IPS DF 19.7 (cell line): ENCODE measurements around the gene FOXL3.
"Not testable (repeated sequence)": the region's sequence is repeated elsewhere in the genome, so short reads cannot be mapped to it uniquely, and the experiment has no call there.

Source experiments
- DNase-seq: peaks from one replicate; pipeline ENCODE4 v3.0.0-alpha.2; 2013; ENCODE audit warnings: low read depth, low spot score

The FOXL3 gene

GRCh38 chr7:255038-255435 lies 34.9 kb upstream of the FOXL3 start:
- DNase-seq: no peak

DNA sequence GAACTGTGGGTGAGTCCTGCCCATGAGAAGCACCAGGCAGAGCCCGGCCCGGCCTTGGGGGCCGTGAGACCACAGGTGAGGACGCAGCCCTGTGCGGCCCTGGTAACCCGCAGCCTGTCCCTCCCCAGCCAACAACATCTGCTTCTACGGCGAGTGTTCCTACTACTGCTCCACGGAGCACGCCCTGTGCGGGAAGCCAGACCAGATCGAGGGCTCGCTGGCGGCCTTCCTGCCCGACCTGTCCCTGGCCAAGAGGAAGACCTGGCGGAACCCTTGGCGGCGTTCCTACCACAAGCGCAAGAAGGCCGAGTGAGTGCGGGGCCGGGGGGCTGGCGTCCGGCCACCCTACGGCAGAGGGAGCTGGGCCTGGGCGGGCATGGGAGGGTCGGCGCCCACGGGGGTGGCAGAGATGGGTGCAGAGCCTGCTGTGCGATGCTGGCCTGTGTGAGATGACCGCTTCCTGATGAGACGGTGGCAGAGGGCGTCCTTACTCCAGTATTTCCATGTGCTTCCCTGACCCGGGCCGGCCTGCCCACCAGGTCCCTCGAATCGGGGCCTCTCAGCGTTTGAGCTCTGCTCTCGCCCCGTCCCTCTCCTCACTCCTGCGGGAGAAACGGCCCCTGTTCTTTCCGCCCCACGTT lies 34.1 kb upstream of the FOXL3 start:
- DNase-seq: no peak

GRCh38 chr7:256461-256940 lies 33.5 kb upstream of the FOXL3 start:
- no peak for DNase-seq

GRCh38 chr7:256981-257646 lies 32.9 kb upstream of the FOXL3 start:
- no peak for DNase-seq

DNA sequence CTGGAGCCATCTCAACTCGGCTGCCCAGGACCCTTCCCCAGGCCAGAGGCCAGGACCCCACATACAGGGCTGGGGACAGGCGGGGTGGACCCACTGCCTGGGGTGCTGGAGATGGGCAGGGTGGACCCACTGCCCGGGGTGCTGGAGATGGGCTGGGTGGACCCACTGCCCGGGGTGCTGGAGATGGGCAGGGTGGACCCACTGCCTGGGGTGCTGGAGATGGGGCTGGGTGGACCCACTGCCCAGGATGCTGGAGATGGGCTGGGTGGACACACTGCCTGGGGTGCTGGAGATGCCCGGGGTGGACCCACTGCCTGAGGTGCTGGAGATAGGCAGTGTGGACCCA lies 32.4 kb upstream of the FOXL3 start:
- no peak for DNase-seq

- no peak for DNase-seq
Measured at GRCh38 chr7:258476-259190, 31.3 kb upstream of the FOXL3 start.

DNA sequence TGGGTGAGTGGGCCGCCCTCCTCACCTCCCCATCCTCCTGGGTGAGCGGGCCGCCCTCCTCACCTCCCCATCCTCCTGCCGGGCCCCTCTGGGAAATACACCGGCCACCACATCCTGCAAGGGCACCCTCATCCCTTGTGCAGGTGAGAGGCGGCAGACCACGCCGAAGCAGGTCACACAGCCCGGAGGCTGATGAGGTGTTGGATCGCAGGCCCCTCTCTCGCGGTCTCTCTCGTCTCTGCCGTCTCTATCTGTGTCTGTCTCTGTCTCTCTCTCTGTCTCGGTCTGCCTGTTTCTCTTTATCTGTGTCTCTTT lies 30.8 kb upstream of the FOXL3 start:
- DNase-seq: no peak

DNA sequence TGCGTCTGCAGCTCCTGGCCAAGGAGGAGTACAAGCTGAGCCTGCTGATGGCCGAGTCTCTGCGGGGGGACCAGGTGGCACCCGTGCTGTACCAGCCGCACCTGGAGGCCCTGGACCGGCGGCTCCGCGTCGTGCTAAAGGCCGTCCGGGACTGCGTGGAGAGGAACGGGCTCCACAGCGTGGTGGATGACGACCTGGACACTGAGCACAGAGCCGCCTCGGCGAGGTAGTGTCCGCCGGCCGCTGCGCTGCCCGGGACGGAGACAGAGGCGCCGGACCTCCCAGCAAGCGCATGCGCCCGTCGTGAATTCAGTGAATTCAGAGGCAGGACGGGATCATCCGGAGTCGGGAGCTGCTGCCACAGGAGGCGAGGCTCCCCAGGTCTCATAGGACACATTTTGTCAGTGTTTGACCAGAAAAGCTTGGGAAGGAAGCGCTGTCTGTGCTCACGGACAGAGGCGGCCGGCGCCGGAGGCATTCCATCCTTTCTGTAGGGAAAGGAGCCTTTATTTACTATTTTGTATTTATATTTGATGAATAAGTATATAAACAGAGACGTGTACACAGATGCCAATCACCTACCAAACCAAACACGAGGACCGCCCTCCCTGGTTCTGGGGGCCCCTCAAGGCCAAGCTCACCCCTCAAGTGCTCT lies 30.1 kb upstream of the FOXL3 start:
- DNase-seq: no peak

- no peak for DNase-seq
Measured at GRCh38 chr7:260441-261281, 29.3 kb upstream of the FOXL3 start.

DNA sequence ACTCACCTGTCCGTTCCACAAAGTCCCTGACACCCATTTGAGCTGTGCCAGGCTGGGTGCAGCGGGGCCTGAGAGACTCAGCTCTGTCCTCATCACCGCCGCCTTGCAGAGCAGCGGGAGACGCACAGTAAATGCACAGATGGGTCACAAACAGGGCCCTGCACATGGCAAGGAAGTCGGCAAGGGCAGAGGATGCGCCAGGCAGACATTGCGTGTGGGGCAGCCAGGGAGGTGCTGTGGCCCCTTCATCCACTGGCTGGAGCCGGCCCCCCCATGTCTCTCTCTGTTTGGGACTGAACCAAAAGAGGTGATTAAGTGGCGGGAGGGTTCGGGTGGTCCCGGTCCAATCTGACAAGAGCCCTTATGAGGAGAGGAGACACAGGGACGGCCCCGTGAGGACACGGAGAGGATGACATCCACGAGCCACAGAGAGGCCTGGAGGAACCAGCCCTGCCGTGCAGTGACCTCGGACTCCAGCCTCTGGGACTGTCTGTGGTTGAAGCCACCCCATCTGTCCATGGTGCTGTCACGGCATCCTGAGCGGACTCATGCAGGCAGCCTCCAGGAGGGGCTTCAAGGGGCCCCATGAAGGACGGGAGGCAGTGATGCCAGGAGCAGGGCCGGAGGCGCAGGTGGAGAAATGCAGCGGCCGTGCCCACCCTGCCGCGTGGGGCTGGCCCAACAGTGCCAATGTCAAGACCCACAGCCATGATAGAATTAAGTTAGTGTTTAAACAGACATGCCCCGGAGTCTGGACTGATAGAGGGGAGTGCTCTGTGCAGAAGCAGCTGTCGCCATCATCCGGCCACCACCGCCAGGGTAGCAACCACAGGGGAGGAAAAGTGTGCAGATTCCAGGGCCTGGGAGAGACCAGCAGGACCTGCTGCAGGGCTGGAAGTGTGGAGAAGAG lies 28.4 kb upstream of the FOXL3 start:
- no peak for DNase-seq

- DNase-seq: no peak
Measured at GRCh38 chr7:262251-262572, 27.8 kb upstream of the FOXL3 start.

GRCh38 chr7:262631-263311 lies 27.2 kb upstream of the FOXL3 start:
- DNase-seq: not testable (repeated sequence)

GRCh38 chr7:263483-264351 lies 26.3 kb upstream of the FOXL3 start:
- DNase-seq: not testable (repeated sequence)

GRCh38 chr7:264541-265191 lies 25.3 kb upstream of the FOXL3 start:
- DNase-seq: no peak

DNA sequence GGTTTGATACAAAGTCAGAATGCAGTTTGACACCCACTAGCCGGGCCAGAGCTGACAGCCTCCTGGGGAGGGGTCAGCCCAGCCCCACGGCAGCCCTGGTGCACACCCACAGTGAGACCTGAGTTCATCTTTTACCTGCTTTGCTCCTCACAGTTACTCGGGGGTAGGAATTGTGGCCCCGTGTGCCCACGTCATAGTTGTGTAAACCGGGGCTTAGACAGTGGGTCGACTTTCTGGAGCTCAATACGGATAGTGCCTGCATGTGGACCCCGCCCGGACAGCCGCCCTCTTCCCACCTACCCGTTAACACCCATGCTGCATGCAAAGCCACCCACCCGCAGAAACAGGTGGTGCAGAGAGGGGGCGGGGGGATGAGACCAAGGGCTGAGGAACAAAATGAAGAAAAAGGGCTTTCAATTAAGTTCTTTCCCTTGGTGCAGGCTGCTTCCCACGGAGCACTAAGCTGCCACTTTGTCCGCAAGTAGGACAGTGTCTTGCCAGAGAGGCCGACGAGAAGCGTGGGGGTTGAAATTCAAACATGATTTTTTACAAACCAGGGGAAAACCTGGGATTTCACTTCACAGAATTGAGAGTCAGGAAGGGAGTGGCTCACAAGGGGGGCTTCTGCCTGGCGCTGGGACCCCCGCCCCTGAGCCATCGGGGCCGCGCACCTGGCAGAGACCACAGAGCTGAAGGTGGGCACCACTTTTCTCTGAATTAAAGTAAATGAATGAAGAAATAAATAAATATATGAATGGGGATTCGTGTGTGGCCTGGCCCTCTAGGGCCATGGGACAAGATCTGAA lies 24.6 kb upstream of the FOXL3 start:
- DNase-seq: no peak

DNA sequence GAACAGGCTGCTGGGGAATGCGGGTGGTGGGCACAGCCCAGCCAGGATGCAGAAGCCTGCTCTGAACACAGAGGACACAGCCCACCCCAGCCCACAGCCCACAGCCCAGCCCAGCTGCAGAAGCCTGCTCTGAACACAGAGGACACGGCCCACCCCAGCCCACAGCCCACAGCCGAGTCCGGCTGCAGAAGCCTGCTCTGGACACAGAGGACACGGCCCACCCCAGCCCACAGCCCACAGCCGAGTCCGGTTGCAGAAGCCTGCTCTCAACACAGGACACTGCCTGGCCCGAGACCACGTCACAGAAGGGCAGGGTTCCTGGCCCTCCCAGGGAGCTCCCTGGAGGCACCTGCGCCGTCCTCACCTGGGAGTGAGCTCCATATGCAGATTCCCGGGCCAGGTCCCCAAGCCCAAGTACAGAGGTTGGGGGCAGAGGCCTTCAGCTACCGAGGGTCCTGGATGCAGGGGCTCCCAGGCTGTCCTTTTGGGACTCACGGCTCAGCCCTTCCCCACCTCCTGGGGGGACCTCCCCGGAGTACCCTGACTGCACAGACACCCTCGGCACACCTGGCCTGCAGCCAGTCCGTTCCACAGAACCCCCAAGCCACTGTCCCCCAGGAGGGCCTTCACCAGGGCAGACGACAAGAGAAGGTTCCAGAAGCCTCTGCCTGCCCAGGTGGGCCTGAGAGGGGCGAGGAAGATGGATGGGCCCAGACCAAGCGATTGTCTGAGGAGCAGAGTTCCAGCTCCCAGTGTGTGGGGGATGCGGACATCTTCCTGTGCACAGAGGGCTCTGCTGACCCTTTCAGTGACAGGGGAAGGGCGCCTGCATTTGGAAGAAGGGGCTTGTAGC lies 23.7 kb upstream of the FOXL3 start:
- no peak for DNase-seq
